Keratinocyte (primary cell): ENCODE data around the gene PTPRT. TPM values are rescaled to one million over a fixed set of nuclear protein-coding genes. Genes with fewer than 3 reads are reported as not detected.

ENCODE experiments used
- DNase-seq: peaks from one replicate; pipeline ENCODE4 v3.0.0-alpha.2; 2011; ENCODE audit warnings: low read depth, missing footprints, low spot score
- FAIRE-seq: peaks from 2 replicates; lab custom pipeline; 2011; peaks lifted over from hg19 to GRCh38; lab: Jason Lieb, UNC
- H2AFZ ChIP-seq: 2 replicates; pipeline ENCODE4 v1.6.0; 2012; ENCODE audit warnings: low read length, control low read depth, inconsistent platforms; ENCODE audit not compliant: control insufficient read depth
- H3K27ac ChIP-seq: 2 replicates; pipeline ENCODE4 v1.5.1; 2011; ENCODE audit warnings: low read length; ENCODE audit not compliant: control insufficient read depth, insufficient read depth
- H3K27me3 ChIP-seq: 3 replicates; pipeline ENCODE4 v1.6.0; 2011; ENCODE audit warnings: low read length; ENCODE audit not compliant: control insufficient read depth, insufficient read depth; ENCODE audit errors: extremely low read depth
- H3K36me3 ChIP-seq, 2 experiments: 2 replicates in 1 of 2; 3 replicates in 1 of 2; pipeline ENCODE4 v1.5.1; 2011; ENCODE audit warnings: low read length in 2 of 2, mild to moderate bottlenecking in 1 of 2; ENCODE audit not compliant: control insufficient read depth in 2 of 2, insufficient read depth in 2 of 2; ENCODE audit errors: extremely low read depth in 1 of 2
- H3K4me1 ChIP-seq: 3 replicates; pipeline ENCODE4 v1.5.1; 2011; ENCODE audit warnings: low read length; ENCODE audit not compliant: control insufficient read depth, insufficient read depth; ENCODE audit errors: extremely low read depth
- H3K4me2 ChIP-seq: 3 replicates; pipeline ENCODE4 v1.6.0; 2011; ENCODE audit warnings: low read depth, low read length; ENCODE audit not compliant: control insufficient read depth, insufficient read depth; ENCODE audit errors: extremely low read depth
- H3K4me3 ChIP-seq, 3 experiments: fragments of 200-600 bp in 1 of 3; sonication (generic) in 1 of 3; 2 replicates in 2 of 3; 3 replicates in 1 of 3; pipeline ENCODE4 v1.5.1; 2011 to 2016; ENCODE audit warnings: low read length in 3 of 3, mild to moderate bottlenecking in 3 of 3, control low read depth in 2 of 3, inconsistent platforms in 1 of 3, low read depth in 1 of 3, mixed read lengths in 1 of 3, mixed run types in 1 of 3, moderate library complexity in 1 of 3; ENCODE audit not compliant: control insufficient read depth in 2 of 3, insufficient read depth in 2 of 3; ENCODE audit errors: extremely low read depth in 1 of 3
- H3K79me2 ChIP-seq: 2 replicates; pipeline ENCODE4 v1.6.0; 2012; ENCODE audit warnings: low read length; ENCODE audit not compliant: control insufficient read depth, insufficient read depth
- H3K9ac ChIP-seq: 3 replicates; pipeline ENCODE4 v1.6.0; 2011; ENCODE audit warnings: low read length; ENCODE audit not compliant: control insufficient read depth, insufficient read depth; ENCODE audit errors: extremely low read depth
- H3K9me1 ChIP-seq: 3 replicates; pipeline ENCODE4 v1.6.0; 2011; ENCODE audit warnings: low read length; ENCODE audit not compliant: control insufficient read depth, insufficient read depth; ENCODE audit errors: extremely low read depth
- H3K9me3 ChIP-seq: 2 replicates; pipeline ENCODE4 v1.5.1; 2012; ENCODE audit warnings: low read depth, low read length; ENCODE audit not compliant: control insufficient read depth
- H4K20me1 ChIP-seq: 3 replicates; pipeline ENCODE4 v1.6.0; 2011; ENCODE audit warnings: low read length; ENCODE audit not compliant: control insufficient read depth, insufficient read depth; ENCODE audit errors: extremely low read depth
- CTCF ChIP-seq, 3 experiments: IDR thresholded peaks in 1 of 3; conservative IDR thresholded peaks in 1 of 3; optimal IDR thresholded peaks in 1 of 3; 2 replicates in 2 of 3; 3 replicates in 1 of 3; pipeline versions ENCODE3 to v1.5.1; 2011; ENCODE audit warnings: low read length in 3 of 3, mild to moderate bottlenecking in 3 of 3, moderate library complexity in 2 of 3, control low read depth in 1 of 3, inconsistent platforms in 1 of 3; ENCODE audit not compliant: insufficient read depth in 2 of 3; ENCODE audit errors: extremely low read depth in 1 of 3
- EZH2 ChIP-seq: IDR thresholded peaks from one replicate; pipeline ENCODE4 v1.6.1; 2012; ENCODE audit warnings: inconsistent platforms, mild to moderate bottlenecking, low read length, moderate library complexity
- dilution Hi-C: fragments of 300-500 bp; cut with MboI; formaldehyde crosslinking; loops from one replicate; pipeline ENCODE4 v1.7.0; 2020; ENCODE audit warnings: low sequenced_read_pairs; ENCODE audit not compliant: extremely low pct_ligation_motif_present
- polyA plus RNA-seq, 5 experiments: library from polyadenylated mRNA; depleted of rRNA in 3 of 5; stranded (reverse) in 3 of 5; stranded (forward) in 1 of 5; unstranded in 1 of 5; fragments of >200 nt; gene quantifications; 1 replicate in 1 of 5; 2 replicates in 3 of 5; 3 replicates in 1 of 5; pipeline versions ENCODE4 v1.2.1 to v1.2.3, GENCODE V29; 2011 to 2012; ENCODE audit warnings: missing spikeins in 2 of 5, low read depth in 1 of 5, low replicate concordance in 1 of 5

The PTPRT gene
- polyA plus RNA-seq, 1 donor (not counting 4 experiments of a cell fraction or from before 2014, with no cell fraction given), result not detected

DNA sequence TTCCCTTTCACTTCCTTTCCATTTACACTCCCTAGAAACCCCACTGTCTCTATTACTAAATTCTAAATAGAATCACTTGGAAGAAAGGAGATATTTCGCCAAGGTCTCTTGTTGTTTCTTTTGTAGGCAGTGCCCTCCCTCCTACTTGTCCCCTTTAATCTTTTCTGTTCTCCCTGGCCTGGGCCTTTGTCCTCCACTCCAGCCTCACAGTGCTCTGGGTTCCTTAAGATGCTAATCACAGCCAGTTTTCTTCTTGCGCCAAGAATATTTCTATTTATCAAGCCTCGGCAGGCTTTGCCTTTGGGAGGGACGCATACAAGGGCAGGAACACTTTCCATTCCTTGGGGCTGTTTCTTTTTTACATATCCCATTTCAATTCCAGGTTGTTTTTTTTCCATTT is 1051.0 kb downstream of the PTPRT start:
- H3K4me2 ChIP-seq, result no peak overlapping the region
- no peaks in the 10 kb centered on the region for H3K4me1 ChIP-seq
- H2AFZ ChIP-seq, result no peak overlapping the region
- DNase-seq (no peak), FAIRE-seq (no peak)
- dilution Hi-C loops, result no loop called here
- no peaks in the 10 kb centered on the region for H3K9me1 ChIP-seq
- H4K20me1 ChIP-seq, result no peaks in the 10 kb centered on the region
- no peaks in the 10 kb centered on the region for H3K36me3 ChIP-seq
- no peak overlapping the region for H3K27ac ChIP-seq
- H3K9ac ChIP-seq, result no peak overlapping the region
- no peaks in the 10 kb centered on the region for H3K9me3 ChIP-seq
- no peak overlapping the region for H3K4me3 ChIP-seq
- TF ChIP-seq CTCF (optimal IDR thresholded peaks at IDR 0.05 in 1 of 3, IDR thresholded peaks at IDR 0.05 in 1 of 3, conservative IDR thresholded peaks at IDR 0.05 in 1 of 3; ENCODE audit: extremely low read depth in 1 of 3, insufficient read depth in 2 of 3, low read length in 3 of 3), result no peak
- no peak for TF ChIP-seq EZH2
- no peaks in the 10 kb centered on the region for H3K27me3 ChIP-seq
- no peaks in the 10 kb centered on the region for H3K79me2 ChIP-seq

- TF ChIP-seq EZH2 (no peak), CTCF (optimal IDR thresholded peaks at IDR 0.05 in 1 of 3, IDR thresholded peaks at IDR 0.05 in 1 of 3, conservative IDR thresholded peaks at IDR 0.05 in 1 of 3; ENCODE audit: extremely low read depth in 1 of 3, insufficient read depth in 2 of 3, low read length in 3 of 3) (no peak)
- Histone ChIP-seq H3K9me1 (no peaks in the 10 kb centered on the region), H3K4me3 (no peak overlapping the region), H2AFZ (no peak overlapping the region), H3K4me2 (no peak overlapping the region), H3K79me2 (no peaks in the 10 kb centered on the region), H3K27me3 (no peaks in the 10 kb centered on the region), H3K27ac (no peak overlapping the region), H3K9ac (no peak overlapping the region), H3K36me3 (no peaks in the 10 kb centered on the region), H4K20me1 (no peaks in the 10 kb centered on the region), H3K9me3 (no peaks in the 10 kb centered on the region), H3K4me1 (no peaks in the 10 kb centered on the region)
- dilution Hi-C loops, result no loop called here
- no peak for DNase-seq
- FAIRE-seq, result no peak
Observed at GRCh38 chr20:42134265-42135098, 1055.2 kb downstream of the PTPRT start.
